SKM-1 (cell line): ENCODE data around the gene ABCB8.

ENCODE experiments used
- DNase-seq: peaks from one replicate; lab custom pipeline; 2025; ENCODE audit not compliant: unreplicated experiment; lab: John Stamatoyannopoulos, UW

ABCB8 gene

GRCh38 chr7:151028131-151028947, at the start of gene ABCB8:
Gene ABCB8, plus strand, starts transcription at chr7:151028450. Its CDS starts 66 bp downstream, at chr7:151028516.
- peak; percentile 78 for DNase-seq

DNA sequence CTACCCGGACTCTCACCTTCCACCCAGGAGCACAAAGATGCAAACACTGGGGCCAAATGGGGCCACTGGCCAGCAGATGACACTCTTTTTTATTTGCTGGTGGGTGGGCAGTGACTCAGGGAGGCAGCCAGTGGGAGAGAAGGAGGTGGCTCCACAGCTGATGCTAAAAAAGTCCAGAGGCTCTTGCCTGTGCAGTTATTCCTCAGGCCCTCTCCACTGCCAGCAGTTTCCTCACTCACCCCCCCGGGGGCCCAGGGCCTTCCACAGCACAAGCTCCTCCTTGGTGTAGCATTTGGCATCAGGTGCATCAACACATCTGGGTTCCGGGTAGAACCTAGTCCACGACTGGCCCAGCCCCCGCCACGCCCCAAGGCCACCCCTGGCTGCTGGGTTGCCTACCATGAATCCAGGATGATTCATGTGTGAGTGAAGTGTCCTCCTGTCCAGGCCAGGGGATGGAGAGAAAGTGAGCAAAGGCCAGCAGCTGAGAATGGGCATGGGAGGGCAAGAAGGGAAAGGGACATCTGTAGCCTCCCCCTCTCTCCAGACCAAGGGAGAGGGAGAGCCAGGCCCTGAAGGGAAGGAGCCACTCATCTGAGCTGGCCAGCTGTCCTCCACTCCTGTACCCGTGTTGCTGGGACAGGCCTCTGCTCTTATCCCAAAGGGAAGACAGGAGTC, 48.4 kb upstream of the ABCB8 start:
- no peak for DNase-seq

- DNase-seq = no peak
These were observed 47.6 kb upstream of the ABCB8 start for GRCh38 chr7:150980663-150981062.

DNA sequence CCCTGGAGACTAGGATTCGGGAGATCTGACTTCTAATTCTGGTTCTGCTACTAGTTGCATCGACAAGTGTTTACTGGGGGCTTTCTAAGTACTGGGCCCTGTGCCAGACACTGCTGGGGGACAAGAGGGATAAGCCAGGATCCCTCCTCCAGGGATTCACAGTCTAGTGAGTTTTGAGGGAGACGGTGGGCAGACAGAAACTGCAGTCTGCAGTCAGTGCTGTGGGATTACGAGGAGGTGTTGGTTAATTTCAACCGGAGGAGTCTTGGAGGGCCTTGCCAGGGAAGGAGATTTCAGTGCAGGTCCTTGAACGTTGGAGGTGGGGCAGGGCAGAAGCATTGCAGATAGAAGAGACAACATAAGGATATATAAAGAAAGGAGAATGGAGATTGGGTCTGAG, 46.6 kb upstream of the ABCB8 start:
- DNase-seq = no peak

DNA sequence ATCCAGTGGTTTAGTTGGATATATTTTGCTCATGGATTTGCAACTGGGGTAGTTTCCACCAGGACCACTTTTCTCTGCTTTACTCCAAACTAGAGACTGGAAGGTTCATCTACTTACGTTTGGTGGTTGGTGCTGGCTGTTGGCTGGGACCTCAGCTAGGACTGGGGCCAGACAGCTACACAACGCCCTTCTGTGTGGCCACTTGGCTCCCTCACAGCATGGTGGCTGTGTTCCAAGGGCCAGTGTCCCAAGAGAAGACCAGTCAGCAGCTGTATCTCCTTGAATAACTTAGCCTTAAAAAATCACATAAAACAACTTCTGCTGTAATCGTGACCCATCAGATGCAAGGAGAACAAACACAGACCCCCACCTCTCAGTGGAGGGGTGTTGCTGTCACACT, 45.9 kb upstream of the ABCB8 start:
- no peak for DNase-seq

DNA sequence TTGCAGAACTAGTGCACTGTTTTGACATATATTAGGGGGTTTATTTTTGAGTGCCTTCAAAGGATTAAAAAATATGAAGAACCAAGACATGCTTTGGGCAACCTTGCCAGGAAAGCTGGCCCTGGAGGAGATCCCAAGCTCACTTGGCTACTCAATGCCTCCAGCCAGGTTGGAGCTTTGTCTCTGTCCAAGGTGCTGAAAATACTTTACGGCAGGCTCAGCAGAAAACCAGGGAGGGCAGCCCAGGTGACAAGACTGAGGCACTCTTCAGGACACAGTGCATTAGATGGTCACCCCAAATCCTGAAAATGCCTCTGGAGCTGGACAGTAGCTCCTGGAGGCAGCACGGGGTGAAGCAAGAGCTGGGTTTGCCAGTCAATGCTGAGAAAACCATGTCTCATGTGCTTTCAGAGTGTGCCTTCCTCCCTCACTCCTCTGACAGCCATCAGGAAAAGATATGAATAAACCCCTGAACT, 44.3 kb upstream of the ABCB8 start:
- no peak for DNase-seq

DNA sequence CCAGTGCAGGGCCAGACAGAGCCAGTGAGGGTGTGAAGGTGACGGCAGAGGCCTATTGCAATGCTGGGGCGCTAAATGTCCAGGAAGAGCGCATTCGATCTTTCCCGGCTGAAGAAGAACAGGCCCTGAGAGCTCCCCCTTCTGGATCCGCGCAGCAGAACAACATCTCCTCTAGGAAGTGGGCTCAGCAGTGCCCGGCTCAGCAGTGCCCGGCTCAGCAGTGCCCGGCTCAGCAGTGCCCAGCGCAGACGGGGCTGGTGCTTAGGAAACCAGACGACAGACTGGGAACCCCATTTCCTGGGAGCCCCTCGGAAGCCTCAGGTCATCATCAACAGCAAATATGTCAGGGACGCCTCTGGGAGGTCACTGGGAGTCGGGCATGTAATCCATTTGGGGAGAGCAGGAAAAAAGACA, 42.1 kb upstream of the ABCB8 start:
- no peak for DNase-seq

GRCh38 chr7:150986556-150986955, 41.7 kb upstream of the ABCB8 start:
- DNase-seq = no peak

DNA sequence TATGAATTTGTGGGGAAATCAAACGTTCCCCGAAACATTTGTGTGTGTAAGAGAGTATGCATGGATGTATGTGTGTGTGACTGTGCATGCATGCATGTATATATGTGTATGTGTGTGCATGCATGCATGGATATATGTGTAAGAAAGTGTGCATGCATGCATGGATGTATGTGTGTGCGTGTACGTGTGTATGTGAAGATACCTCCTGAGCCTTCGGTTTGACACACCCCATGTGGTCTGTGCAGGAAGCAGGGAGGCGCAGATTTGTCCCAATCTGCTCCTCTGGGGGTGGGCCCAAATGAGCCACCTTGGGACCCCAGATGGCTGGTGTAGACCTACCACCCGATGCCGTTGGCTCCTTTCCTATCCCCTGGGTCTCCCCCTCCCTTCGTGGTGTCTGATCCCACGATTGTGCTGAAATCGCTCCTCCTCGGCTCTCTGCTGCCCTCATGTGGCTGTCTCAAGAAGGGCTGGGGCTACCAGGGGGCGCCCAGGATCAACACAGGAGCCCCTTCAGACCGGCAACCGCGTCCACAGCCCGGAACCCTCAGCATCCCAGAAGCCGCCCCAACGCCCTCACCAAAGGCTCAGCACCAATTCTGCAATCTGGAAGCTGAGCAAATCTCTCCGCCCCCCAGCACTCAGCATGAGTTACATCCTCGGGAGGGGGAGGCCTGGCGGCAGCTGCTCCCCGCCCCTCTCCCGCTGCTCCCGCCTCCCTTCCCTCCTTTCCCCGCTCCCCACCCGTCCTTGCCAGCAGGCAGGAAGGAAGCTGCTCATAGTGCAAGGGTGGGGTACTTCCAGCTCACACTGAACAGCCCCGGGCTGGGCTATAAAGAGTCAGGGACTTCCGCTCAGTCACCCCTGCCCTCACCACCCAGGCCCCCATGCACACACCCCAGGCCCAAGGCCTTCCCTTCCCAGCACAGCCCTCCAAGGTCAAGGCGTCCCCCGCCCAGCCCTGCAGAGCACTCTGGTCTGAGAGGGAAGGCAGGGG, 39.7 kb upstream of the ABCB8 start:
- DNase-seq = no peak

GRCh38 chr7:150989456-150989855, 38.8 kb upstream of the ABCB8 start:
- no peak for DNase-seq

DNA sequence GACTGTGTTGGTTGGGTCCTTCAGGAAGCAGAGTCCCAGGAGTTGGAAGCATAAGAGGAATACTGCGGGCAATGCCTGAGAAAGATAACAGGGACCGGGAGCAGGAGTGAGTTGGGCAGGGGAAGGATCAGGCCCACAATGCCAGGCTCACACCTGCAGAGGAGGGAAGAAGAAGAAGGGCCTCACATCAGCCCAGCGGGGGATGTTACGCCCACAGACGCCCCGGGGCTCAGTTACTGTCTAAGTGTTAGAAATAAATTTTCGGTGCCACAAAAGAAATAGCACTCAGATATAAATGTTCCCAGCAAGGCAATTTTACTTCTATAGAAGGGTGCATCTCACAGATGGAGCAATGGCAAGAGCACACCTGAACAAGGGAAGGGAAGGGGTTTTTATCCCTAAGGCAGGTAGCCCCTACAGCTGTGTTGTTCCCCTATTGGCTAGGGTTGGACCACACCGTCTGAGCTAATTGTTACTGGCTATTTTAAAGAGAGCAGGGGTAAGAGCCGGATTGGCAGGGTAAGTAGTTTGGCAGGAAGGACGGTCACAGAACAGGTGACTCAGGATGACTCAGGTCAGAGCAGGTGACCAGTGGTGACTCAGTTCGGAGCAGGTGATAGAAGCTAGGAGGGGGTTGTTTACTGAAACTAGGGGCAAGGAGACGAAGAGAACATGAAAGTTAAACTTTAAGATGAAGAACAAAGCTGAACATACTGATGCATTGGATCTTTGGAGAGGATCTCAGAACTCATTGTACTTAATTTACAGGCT, 37.6 kb upstream of the ABCB8 start, which contains the start of gene NOS3:
NOS3 (plus strand) TSS at position 602 of the 771 bp plus-strand sequence. CDS start 2,787 bp downstream, outside the sequence.
- no peak for DNase-seq

DNA sequence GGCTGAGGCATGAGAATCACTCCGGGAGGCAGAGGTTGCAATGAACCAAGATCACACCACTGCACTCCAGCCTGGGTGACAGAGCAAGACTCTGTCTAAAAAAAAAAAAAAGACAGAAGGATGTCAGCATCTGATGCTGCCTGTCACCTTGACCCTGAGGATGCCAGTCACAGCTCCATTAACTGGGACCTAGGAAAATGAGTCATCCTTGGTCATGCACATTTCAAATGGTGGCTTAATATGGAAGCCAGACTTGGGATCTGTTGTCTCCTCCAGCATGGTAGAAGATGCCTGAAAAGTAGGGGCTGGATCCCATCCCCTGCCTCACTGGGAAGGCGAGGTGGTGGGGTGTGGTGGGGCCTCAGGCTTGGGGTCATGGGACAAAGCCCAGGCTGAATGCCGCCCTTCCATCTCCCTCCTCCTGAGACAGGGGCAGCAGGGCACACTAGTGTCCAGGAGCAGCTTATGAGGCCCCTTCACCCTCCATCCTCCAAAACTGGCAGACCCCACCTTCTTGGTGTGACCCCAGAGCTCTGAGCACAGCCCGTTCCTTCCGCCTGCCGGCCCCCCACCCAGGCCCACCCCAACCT, 36.1 kb upstream of the ABCB8 start:
- DNase-seq = no peak

- no peak for DNase-seq
These were observed 35.4 kb upstream of the ABCB8 start for GRCh38 chr7:150992833-150993302.

DNA sequence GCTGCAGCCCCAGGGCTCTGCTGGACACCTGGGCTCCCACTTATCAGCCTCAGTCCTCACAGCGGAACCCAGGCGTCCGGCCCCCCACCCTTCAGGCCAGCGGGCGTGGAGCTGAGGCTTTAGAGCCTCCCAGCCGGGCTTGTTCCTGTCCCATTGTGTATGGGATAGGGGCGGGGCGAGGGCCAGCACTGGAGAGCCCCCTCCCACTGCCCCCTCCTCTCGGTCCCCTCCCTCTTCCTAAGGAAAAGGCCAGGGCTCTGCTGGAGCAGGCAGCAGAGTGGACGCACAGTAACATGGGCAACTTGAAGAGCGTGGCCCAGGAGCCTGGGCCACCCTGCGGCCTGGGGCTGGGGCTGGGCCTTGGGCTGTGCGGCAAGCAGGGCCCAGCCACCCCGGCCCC, 34.7 kb upstream of the ABCB8 start:
- DNase-seq = no peak

- DNase-seq = no peak
These were observed 34.0 kb upstream of the ABCB8 start for GRCh38 chr7:150994141-150994837.

DNA sequence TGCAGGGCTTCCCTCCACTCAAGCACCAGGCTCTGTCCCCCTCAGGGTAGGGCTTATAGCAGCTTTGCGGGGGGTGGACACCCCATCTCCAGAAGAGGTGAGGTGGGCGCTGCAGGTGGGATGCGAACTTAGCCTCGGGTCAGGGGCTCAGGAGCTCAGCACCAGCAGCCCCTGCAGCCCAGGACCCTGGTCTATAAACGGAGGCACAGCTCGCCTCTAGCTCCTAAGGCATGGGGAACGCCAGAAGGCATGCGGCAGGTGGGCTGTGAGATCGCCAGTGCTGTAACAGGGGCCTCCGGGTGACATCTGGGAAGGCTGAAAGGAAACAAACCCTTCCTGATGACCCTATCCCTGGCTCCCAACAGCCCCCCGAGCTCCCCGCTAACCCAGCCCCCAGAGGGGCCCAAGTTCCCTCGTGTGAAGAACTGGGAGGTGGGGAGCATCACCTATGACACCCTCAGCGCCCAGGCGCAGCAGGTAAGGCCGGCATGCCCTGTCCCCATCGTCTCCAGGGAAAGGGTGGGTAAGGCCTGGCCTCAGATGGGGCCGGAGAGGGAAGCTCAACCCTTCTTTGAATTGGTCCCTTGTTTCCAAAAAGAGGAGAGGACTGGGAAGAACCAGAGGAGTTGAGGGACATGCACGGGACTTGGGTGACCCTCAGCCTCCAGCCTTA, 33.3 kb upstream of the ABCB8 start:
- no peak for DNase-seq

DNA sequence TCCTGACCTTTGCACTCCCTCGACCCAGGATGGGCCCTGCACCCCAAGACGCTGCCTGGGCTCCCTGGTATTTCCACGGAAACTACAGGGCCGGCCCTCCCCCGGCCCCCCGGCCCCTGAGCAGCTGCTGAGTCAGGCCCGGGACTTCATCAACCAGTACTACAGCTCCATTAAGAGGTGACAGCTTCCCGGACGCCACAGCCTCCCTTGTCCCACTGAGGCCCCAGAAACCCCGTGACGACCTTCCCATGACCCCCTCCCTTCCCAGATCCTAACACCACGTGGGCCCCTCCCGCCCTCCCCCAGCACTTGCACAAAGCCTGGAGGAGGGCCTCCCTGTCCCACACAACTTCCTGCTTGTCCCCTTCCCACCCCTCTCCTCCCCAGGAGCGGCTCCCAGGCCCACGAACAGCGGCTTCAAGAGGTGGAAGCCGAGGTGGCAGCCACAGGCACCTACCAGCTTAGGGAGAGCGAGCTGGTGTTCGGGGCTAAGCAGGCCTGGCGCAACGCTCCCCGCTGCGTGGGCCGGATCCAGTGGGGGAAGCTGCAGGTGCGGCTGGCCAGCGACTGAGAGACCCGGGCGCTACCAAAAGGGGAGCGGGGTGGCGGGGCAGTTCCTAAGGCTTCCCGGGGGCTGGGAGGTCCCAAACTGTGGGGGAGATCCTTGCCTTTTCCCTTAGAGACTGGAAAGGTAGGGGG, 31.7 kb upstream of the ABCB8 start:
- no peak for DNase-seq

- no peak for DNase-seq
These were observed 31.2 kb upstream of the ABCB8 start for GRCh38 chr7:150997075-150997511.
